Stimulated activated CD4-positive, alpha-beta T cell treated with anti-CD3 and anti-CD28 coated beads, Interleukin-1b, Interleukin-23, amount 100 ng/mL, for 48 hours (primary cell): ENCODE data around the gene OR2AT4.
"Not testable (repeated sequence)": the region's sequence is repeated elsewhere in the genome, so short reads cannot be mapped to it uniquely, and the experiment has no call there.

ENCODE experiments used
- DNase-seq: peaks from one replicate; pipeline ENCODE4 v3.0.0-alpha.2; 2020

Gene OR2AT4

GRCh38 chr11:75063741-75064314 lies 32.8 kb downstream of the OR2AT4 start:
- no peak for DNase-seq

DNA sequence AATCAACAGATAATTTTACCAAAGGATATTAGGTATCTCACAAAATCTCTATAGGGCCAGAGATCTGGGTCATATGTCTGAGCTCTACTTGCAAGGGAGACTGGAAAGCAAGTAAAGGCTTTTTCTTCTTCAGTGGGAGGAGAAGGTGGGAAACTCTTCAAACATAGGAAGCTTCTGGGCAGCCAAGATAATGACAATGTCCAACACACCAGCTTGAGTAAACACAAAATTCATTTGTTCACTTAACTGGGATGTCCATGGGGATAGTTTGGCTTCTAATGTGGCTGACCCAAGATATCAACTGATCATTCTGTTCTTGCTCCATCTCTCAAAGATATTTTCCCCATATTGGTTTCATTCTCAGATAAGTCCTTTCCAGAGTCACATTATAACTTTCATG lies 37.4 kb downstream of the OR2AT4 start:
- no peak for DNase-seq

- no peak for DNase-seq
These were observed 39.9 kb downstream of the OR2AT4 start for GRCh38 chr11:75056814-75057213.

- DNase-seq, result no peak
These were observed 41.2 kb downstream of the OR2AT4 start for GRCh38 chr11:75055511-75055910.

GRCh38 chr11:75052457-75052856 lies 44.2 kb downstream of the OR2AT4 start:
- DNase-seq, result no peak

GRCh38 chr11:75051043-75051442 lies 45.6 kb downstream of the OR2AT4 start:
- DNase-seq, result no peak

DNA sequence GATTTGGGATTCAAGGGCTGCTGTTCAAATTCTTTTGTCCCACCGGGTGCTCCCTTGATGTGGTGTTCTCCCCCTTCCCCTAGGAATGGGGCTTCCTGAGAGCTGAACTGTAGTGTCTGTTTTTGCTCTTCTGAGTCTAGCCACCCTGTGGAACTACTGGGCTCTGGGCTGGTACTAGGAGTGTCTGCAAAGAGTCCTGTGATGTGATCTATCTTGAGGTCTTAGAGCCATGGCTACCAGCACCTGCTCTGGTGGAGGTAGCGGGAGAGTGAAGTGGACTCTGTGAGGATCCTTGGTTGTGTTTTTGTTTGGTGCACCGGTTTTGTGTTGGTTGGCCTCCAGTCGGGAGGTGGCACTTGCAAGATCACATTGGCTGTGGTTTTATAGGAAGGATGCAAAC lies 46.2 kb downstream of the OR2AT4 start:
- no peak for DNase-seq

- DNase-seq, result not testable (repeated sequence)
These were observed 47.0 kb downstream of the OR2AT4 start for GRCh38 chr11:75049501-75050266.

- no peak for DNase-seq
These were observed 49.5 kb downstream of the OR2AT4 start for GRCh38 chr11:75047191-75047590.

GRCh38 chr11:75046668-75047067 lies 50.0 kb downstream of the OR2AT4 start:
- DNase-seq, result not testable (repeated sequence)

DNA sequence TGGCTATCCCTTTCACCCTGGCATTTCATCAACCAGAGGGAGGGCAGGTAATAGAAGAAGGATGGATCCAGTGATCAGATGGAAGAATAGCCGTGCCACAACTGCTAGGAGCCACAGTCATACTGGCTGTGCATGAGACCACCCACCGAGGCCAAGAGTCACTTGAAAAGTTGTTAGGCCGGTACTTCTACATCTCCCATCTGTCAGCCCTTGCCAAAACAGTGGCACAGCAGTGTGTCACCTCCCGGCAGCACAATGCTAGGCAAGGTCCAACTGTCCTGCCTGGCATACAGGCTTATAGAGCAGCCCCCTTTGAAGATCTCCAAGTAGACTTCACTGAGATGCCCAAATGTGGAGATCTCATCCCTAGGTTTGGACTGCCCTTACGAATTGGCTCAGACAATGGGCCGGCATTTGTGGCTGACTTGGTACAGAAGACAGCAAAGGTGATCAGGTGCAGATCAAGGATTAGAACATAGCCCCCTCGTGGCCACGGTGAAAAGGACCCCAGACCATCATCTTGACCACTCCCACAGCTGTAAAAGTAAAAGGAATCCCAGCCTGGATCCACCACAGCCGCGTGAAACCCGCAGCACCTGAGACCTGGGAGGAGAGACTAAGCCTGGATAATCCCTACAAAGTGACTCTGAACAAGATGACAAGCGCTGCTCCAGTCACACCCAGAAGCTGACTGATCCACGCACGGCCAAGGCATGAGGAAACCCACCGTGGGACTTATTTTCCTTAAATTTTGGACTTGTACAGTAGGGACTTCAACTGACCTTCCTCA lies 52.1 kb downstream of the OR2AT4 start:
- DNase-seq, result not testable (repeated sequence)

- not testable (repeated sequence) for DNase-seq
These were observed 54.9 kb downstream of the OR2AT4 start for GRCh38 chr11:75041821-75042220.

DNA sequence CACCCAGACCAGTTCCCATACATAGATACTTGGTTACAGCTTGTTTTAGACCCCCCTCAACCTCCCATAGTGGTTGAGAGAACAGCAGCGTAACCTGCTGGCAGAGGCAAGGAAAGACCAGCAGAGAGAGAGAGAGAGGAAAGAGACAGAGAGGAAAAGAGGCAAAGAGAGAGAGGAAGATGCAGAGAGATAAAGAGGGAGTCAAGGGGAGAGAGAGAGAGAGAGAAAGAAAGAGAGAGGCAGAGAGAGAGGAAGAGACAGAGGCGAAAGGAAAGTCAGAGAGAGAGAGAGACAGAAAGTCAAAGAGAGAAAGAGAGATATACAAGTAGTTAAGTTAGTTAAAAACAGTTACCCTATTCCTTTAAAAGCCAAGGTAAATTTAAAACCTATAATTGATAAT lies 55.4 kb downstream of the OR2AT4 start:
- DNase-seq, result no peak

DNA sequence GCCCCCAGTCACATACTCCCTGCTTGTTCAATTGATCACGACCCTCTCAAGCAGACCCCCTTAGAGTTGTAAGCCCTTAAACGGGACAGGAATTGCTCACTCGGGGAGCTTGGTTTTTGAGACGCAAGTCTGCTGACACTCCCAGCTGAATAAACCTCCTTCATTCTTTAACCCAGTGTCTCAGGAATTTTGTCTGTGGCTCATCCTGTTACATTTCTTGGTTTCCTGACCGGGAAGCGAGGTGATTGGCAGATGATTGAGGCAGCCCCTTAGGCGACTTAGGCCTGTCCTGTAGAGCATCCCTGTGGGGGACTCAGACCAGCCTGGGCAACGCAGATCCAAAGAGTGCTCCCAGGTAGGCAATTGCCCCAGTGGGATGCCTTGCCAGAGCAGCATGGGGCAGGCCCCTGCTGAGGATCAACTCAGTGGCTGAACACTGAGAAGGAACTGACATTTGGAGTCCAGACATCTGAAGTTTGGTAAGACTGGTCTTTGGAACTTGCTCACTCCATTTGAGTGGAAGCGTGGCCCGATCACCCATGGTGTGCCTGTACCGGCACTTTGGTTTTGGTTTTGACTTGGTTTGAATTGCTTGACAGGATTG lies 56.4 kb downstream of the OR2AT4 start:
- DNase-seq, result no peak

DNA sequence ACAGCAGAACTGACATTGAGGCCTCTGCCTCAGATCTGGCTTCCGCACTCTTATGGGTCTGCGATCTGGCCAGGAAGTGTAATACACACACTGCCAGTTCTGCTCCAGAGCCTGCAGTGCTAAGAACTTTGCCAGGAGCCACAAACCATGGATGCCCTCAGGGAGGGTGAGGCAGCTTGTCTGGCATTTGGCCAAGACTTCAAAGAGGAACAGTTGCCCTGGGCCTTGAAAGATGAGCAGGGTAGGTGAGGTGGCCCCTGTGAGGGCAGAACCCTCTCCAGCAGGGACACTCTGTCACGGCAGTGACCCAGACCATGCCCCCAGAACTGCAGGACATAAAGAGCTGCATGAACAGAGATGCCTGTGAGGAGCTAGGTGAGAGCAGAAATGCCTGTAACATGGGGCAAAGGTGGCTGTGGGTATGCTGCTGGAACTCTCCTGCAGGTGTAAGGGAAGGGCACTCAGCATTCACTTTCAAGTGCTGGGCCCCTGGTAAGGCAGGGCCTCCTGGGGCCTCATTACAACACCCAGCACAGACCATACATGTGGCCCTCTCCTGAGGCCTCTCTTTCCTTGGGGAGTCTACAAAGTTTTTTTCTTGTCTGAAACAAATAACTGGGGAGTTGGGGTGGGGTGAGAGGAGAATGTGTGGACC lies 60.6 kb downstream of the OR2AT4 start:
- DNase-seq, result no peak

GRCh38 chr11:75035256-75035655 lies 61.4 kb downstream of the OR2AT4 start:
- no peak for DNase-seq

GRCh38 chr11:75033916-75034315 lies 62.8 kb downstream of the OR2AT4 start:
- DNase-seq, result no peak

- no peak for DNase-seq
These were observed 64.1 kb downstream of the OR2AT4 start for GRCh38 chr11:75032550-75032935.

- DNase-seq, result peak; percentile 66
These were observed 64.7 kb downstream of the OR2AT4 start for GRCh38 chr11:75031771-75032549.
